Kidney (tissue), 14 donors: Measurements from ENCODE around the gene RESP18. TPM values are rescaled to one million over a fixed set of nuclear protein-coding genes. Genes with fewer than 3 reads are reported as not detected.

ENCODE experiments used
- DNase-seq, 5 donors: peaks; one replicate each; pipeline ENCODE4 v3.0.0-alpha.2; 2013 to 2020
- FAIRE-seq: peaks from 2 replicates; lab custom pipeline; 2012; peaks lifted over from hg19 to GRCh38; lab: Jason Lieb, UNC
- H3K27ac ChIP-seq, 2 donors: one replicate each; pipeline ENCODE4 v1.7.0; 2013; ENCODE audit warnings: low read depth in 2 of 2, low read length in 2 of 2, inconsistent platforms in 1 of 2
- H3K27me3 ChIP-seq: one replicate; pipeline ENCODE4 v1.7.1; 2013; ENCODE audit warnings: low read length, inconsistent platforms; ENCODE audit not compliant: control insufficient read depth, insufficient read depth
- H3K36me3 ChIP-seq, 3 donors: one replicate each; pipeline versions ENCODE4 v1.7.0 to v1.7.1; 2013; ENCODE audit warnings: low read length in 3 of 3, control low read depth in 1 of 3, inconsistent platforms in 1 of 3; ENCODE audit not compliant: insufficient read depth in 3 of 3, control insufficient read depth in 2 of 3
- H3K4me1 ChIP-seq, 3 donors: one replicate each; pipeline versions ENCODE4 v1.7.0 to v1.7.1; 2013; ENCODE audit warnings: low read length in 3 of 3, inconsistent platforms in 1 of 3, low read depth in 1 of 3; ENCODE audit not compliant: control insufficient read depth in 2 of 3, insufficient read depth in 2 of 3
- H3K4me3 ChIP-seq, 3 donors: one replicate each; pipeline versions ENCODE4 v1.7.0 to v1.8.1; 2013; ENCODE audit warnings: low read length in 3 of 3, control low read depth in 1 of 3, inconsistent platforms in 1 of 3
- H3K9ac ChIP-seq, 3 donors: one replicate each; pipeline versions ENCODE4 v1.7.0 to v1.7.1; 2013; ENCODE audit warnings: low read length in 3 of 3, control low read depth in 1 of 3, inconsistent platforms in 1 of 3
- H3K9me3 ChIP-seq, 3 donors: one replicate each; pipeline versions ENCODE4 v1.7.0 to v1.7.1; 2013; ENCODE audit warnings: low read length in 3 of 3, control low read depth in 1 of 3, inconsistent platforms in 1 of 3; ENCODE audit not compliant: control insufficient read depth in 2 of 3, insufficient read depth in 1 of 3
- CTCF ChIP-seq: IDR thresholded peaks from 3 replicates; pipeline ENCODE4 v1.5.1; 2012; ENCODE audit warnings: mild to moderate bottlenecking, moderate library complexity, borderline replicate concordance; ENCODE audit not compliant: insufficient read depth; ENCODE audit errors: extremely low read depth
- intact Hi-C: fragments of 100-400 bp; cut with DNase I; formaldehyde crosslinking; loops from one replicate; pipeline ENCODE4 v1.11.1; 2022
- polyA plus RNA-seq: library from polyadenylated mRNA; stranded (reverse); fragments of 350-450 nt; fragmentation: Illumina TruSeq; extraction: RNeasy Lipid Tissue Mini Kit (QIAGEN cat#74804); gene quantifications from one replicate; pipeline ENCODE4 v1.2.3, GENCODE V29; 2014; ENCODE audit warnings: low read depth, low replicate concordance; ENCODE audit not compliant: insufficient read depth
- total RNA-seq: library from RNA; stranded (reverse); fragmentation: NEBNext Ultra II Directional; extraction: Animal tissue kit (Norgen Biotek cat#: 25700); gene quantifications from one replicate; pipeline ENCODE4 v1.2.1, GENCODE V29; 2021
- donor health status: control.
- donor health status: control.
- donor health status: control.
- donor health status: control.
- donor health status: control.
- donor health status: DM: yes; HTN: yes; CAD: no.
- donor health status: Normal renal cell carcinoma (clear cell type).

The RESP18 gene
- total and polyA plus RNA-seq, 2 donors from 2014 or later: not detected

- Histone ChIP-seq H3K9ac (no peak overlapping the region), H3K27me3 (no peaks in the 10 kb centered on the region), H3K9me3 (no peaks in the 10 kb centered on the region), H3K4me1 (peaks cover 8 to 24% (median 16%) of the 10 kb centered on the region in 3 donors), H3K36me3 (peaks cover 0 to 15% (median 9%) of the 10 kb centered on the region in 3 donors), H3K4me3 (no peak overlapping the region), H3K27ac (no peak overlapping the region)
- intact Hi-C loops: loop anchor here (10.0 kb wide), 1 partner anchor 118 kb away; the partner anchor contains the start of gene NHEJ1
- no peak for DNase-seq
- TF ChIP-seq CTCF: no peak
- FAIRE-seq: no peak
Observed at GRCh38 chr2:219282375-219282774, 50.2 kb downstream of the RESP18 start.

GRCh38 chr2:219281588-219281987, 51.0 kb downstream of the RESP18 start:
- TF ChIP-seq CTCF: no peak
- Histone ChIP-seq H3K27ac (no peak overlapping the region), H3K36me3 (peaks cover 0 to 15% (median 9%) of the 10 kb centered on the region in 3 donors)

GRCh38 chr2:219280651-219281050, 51.9 kb downstream of the RESP18 start:
- H3K9ac ChIP-seq: no peak overlapping the region
- H3K4me3 ChIP-seq: no peak overlapping the region
- H3K27ac ChIP-seq: no peak overlapping the region
- no peak for DNase-seq
- no peak for FAIRE-seq
- peaks cover 8 to 21% (median 16%) of the 10 kb centered on the region in 3 donors for H3K4me1 ChIP-seq
- TF ChIP-seq CTCF: no peak
- peaks cover 0 to 15% (median 9%) of the 10 kb centered on the region in 3 donors for H3K36me3 ChIP-seq
- intact Hi-C loops: loop anchor here (10.0 kb wide), 1 partner anchor 116 kb away; the partner anchor contains the start of gene NHEJ1
- no peaks in the 10 kb centered on the region for H3K27me3 ChIP-seq
- no peaks in the 10 kb centered on the region for H3K9me3 ChIP-seq

More at GRCh38 chr2:219281588-219281987, 51.0 kb downstream of the RESP18 start:
- intact Hi-C loops: loop anchor here (10.0 kb wide), 1 partner anchor 117 kb away; the partner anchor contains the start of gene NHEJ1
- no peak for DNase-seq
- Histone ChIP-seq H3K9me3 (no peaks in the 10 kb centered on the region), H3K4me1 (peaks cover 8 to 24% (median 16%) of the 10 kb centered on the region in 3 donors), H3K9ac (no peak overlapping the region), H3K27me3 (no peaks in the 10 kb centered on the region), H3K4me3 (no peak overlapping the region)
- no peak for FAIRE-seq
